Activated CD4-positive, alpha-beta T cell treated with anti-CD3 and anti-CD28 coated beads, Interleukin-2, amount 10 ng/mL, durations not matched to agents 24 days and 14 days (primary cell): Measurements from ENCODE around the gene ZNF776. TPM values are rescaled to one million over a fixed set of nuclear protein-coding genes. Genes with fewer than 3 reads are reported as not detected.
"Not testable (repeated sequence)": the region's sequence is repeated elsewhere in the genome, so short reads cannot be mapped to it uniquely, and the experiment has no call there.

Source experiments
- DNase-seq: peaks from one replicate; pipeline ENCODE4 v3.0.0; 2022
- H3K27ac Mint-ChIP-seq: one replicate; pipeline ENCODE4 v1.8.0; 2022; ENCODE audit warnings: mild to moderate bottlenecking, mixed read lengths
- H3K27me3 Mint-ChIP-seq: one replicate; pipeline ENCODE4 v1.8.0; 2022; ENCODE audit warnings: mixed read lengths
- H3K36me3 Mint-ChIP-seq: one replicate; pipeline ENCODE4 v1.8.0; 2022; ENCODE audit warnings: low read depth, mild to moderate bottlenecking, mixed read lengths
- H3K4me1 Mint-ChIP-seq: one replicate; pipeline ENCODE4 v1.8.0; 2021; ENCODE audit warnings: mixed read lengths
- H3K4me3 Mint-ChIP-seq: one replicate; pipeline ENCODE4 v1.8.0; 2022; ENCODE audit warnings: mild to moderate bottlenecking, moderate library complexity, mixed read lengths
- H3K9me3 Mint-ChIP-seq: one replicate; pipeline ENCODE4 v1.8.0; 2021; ENCODE audit warnings: mixed read lengths
- intact Hi-C: fragments of 100-400 bp; cut with micrococcal nuclease; formaldehyde crosslinking; loops from one replicate; pipeline ENCODE4 v1.15.1; 2023
- total RNA-seq: library from RNA; stranded (reverse); gene quantifications from 2 replicates; pipeline ENCODE4 v1.2.3, GENCODE V29; 2022

The ZNF776 gene
- total RNA-seq, result 7.5 and 7.9 TPM in 2 replicates

DNA sequence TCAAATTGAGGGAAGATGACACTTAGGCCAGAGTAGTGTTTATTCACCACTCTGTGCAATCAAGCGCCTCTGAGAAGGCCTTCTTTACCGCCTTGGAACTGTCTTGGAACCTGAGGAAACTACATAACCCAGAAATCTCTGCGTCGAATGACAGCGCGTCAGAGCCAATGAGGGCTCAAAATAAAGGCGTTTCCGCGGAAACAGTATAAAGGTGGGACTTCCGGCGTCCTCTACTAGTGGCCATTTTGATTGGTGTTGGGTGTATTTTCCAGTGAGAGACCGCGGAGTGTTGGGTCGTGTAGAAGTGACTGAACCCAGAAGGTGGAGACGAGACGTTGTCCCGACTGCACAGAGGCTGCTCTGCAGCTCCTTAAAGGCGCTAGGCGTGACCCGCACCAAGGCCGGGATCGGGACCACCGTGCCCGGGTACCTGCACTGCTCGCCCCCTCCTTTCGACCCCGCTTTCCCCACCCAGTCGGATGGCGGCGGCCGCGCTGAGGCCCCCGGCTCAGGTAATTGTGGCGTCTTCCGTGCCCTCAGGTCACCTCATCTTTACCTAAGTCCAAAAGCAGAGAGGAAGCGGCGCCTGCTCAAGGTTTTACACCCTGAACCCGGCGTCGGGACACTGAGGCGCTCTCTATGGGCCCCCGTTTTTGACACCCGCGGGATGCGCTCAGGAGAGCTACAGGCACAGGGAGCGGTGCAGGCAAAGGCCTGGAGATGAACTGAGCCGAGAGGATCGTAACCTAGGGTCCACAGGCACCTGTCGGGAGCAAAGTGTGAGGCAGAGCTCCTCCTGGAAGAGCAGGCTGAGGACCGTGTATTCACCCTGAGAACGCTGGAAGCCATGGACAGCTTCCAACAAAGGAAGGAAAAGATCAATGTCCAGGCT is at the start of gene ZNF776:
Gene ZNF776 (plus strand): TSS at position 236 of the 892 bp plus-strand sequence. CDS start 244 bp downstream, at position 480.
- Mint-ChIP-seq H3K9me3 (peaks cover 35% of the 10 kb centered on the region), H3K36me3 (peaks cover 50% of the 10 kb centered on the region), H3K27me3 (no peaks in the 10 kb centered on the region)

DNA sequence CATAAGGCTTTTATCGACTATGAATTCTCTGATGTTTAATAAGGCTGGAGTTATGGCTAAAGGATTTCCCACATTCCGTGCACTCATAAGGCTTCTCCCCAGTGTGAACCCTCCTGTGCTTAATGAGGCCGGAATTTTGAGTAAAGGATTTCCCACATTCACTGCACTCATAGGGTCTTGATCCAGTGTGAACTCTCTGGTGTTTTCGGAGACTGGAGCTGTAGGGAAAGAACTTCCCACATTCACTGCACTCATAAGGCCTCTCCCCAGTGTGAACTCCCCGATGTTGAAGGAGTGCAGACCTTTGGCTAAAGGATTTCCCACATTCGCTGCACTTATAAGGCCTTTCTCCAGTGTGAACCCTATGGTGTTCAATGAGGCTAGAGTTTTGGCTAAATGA is 45.0 kb upstream of the ZNF776 start:
- intact Hi-C loops, result no loop called here
- H3K27me3 Mint-ChIP-seq, result no peaks in the 10 kb centered on the region
- H3K9me3 Mint-ChIP-seq, result peaks cover 53% of the 10 kb centered on the region
- DNase-seq, result no peak
- H3K36me3 Mint-ChIP-seq, result peaks cover 83% of the 10 kb centered on the region
- no peak overlapping the region for H3K27ac Mint-ChIP-seq
- no peaks in the 10 kb centered on the region for H3K4me1 Mint-ChIP-seq
- no peak overlapping the region for H3K4me3 Mint-ChIP-seq

More for the DNA sequence above, at the start of gene ZNF776:
- intact Hi-C loops, result loop anchor here (1.0 to 10.0 kb wide), 6 partner anchors 20 to 258 kb away; partner anchors contain the start of genes ZNF134, ZNF417, ZNF552 and ZNF586
- peak within 1 kb of the TSS; percentile 96 for H3K4me3 Mint-ChIP-seq
- DNase-seq, result peak; percentile 95
- peaks cover 16% of the 10 kb centered on the region for H3K4me1 Mint-ChIP-seq
- peak within 1 kb of the TSS; percentile 97 for H3K27ac Mint-ChIP-seq

DNA sequence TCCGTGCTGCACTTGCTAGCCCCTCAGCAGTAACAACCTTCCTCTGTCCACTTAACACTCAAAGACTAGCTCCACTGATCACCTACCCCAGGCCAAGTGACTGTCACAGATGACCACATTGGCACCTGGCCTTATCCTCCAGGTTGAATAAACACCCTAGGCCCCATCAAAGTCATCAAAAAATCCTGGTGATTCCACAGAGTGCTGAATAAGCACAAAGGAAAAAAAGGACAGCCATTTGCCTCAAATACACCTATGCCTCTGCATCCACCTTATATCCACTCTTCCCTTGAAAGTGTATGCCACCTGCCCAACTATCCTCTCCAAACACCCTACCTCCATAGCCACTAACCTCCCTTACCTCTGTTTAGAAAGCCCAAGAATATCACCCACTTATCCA is 40.3 kb upstream of the ZNF776 start:
- Mint-ChIP-seq H3K9me3 (peaks cover 42% of the 10 kb centered on the region), H3K27ac (no peak overlapping the region), H3K4me3 (no peak overlapping the region), H3K4me1 (peaks cover 14% of the 10 kb centered on the region), H3K27me3 (peaks cover 2% of the 10 kb centered on the region), H3K36me3 (peaks cover 62% of the 10 kb centered on the region)
- DNase-seq, result no peak
- intact Hi-C loops, result no loop called here

DNA sequence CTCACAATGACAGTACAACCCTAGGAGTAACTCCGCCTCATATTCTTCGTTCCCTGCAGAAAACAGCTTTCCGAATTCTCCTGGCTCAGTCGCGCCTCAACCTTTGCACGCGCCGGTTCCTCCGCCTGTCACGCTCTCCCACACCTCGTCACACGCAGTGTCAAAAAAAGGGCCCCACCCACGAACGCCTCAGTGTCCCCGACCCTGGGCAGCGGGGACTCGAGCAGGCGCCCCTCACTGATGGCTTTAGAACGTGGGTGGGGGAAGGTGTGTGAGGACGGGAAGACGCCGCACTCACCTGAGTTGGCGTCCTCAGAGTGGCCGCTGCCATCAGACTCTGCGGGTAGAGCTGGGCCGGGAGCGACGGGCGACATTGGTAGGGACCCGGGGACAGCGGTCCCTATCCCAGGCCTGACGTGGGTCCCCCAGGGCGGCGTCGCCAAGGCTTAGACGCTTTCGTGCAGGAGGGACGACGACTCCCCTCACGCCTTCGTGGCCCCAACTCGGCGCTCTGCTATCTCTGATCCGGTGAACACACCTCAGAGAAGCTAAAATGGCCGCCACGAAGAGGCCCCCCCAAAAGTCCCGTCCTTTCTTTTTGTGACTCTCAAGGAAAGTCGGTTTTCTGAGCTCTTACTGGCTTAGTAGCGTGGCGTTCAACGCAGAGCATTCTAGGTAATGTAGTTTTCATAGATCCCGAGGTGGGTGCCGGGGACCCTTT is 37.8 kb upstream of the ZNF776 start, which contains the start of gene ZNF154:
Gene ZNF154 (minus strand): TSS at position 564 of the 721 bp plus-strand sequence. CDS start 233 bp downstream, at position 331.
- intact Hi-C loops, result no loop called here
- DNase-seq, result peak; percentile 76
- H3K27ac Mint-ChIP-seq, result peak within 1 kb of the TSS; percentile 87
- peaks cover 14% of the 10 kb centered on the region for H3K4me1 Mint-ChIP-seq
- peak within 1 kb of the TSS; percentile 93 for H3K4me3 Mint-ChIP-seq
- H3K36me3 Mint-ChIP-seq, result peaks cover 40% of the 10 kb centered on the region
- peaks cover 2% of the 10 kb centered on the region for H3K27me3 Mint-ChIP-seq
- peaks cover 43% of the 10 kb centered on the region for H3K9me3 Mint-ChIP-seq

GRCh38 chr19:57709616-57710015 is 37.0 kb upstream of the ZNF776 start:
- Mint-ChIP-seq H3K4me3 (peak overlapping the region; percentile 93), H3K27me3 (peaks cover 2% of the 10 kb centered on the region), H3K9me3 (peaks cover 47% of the 10 kb centered on the region), H3K36me3 (peaks cover 33% of the 10 kb centered on the region), H3K4me1 (peaks cover 14% of the 10 kb centered on the region), H3K27ac (no peak overlapping the region)
- intact Hi-C loops, result no loop called here
- DNase-seq, result no peak

DNA sequence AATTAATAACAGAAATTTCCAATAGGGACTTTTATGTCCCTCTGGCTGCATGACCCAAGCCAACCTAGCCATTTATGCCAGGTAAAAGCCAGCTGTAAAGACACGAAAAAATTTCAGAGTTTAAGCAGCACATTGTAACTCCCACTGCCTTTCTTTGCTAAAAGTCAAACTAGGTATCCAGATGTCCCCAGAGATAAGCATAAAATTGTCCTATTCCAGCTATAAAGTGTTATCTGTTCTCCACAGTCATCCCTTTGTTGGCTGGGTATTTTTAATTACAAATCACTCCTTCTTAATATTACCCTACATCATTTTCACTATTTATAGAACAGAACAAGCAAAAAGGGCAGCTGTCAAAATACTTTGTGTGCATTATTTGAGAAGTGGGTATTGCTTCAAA is 34.4 kb upstream of the ZNF776 start:
- DNase-seq, result no peak
- peaks cover 45% of the 10 kb centered on the region for H3K9me3 Mint-ChIP-seq
- peaks cover 21% of the 10 kb centered on the region for H3K36me3 Mint-ChIP-seq
- no peak overlapping the region for H3K27ac Mint-ChIP-seq
- H3K27me3 Mint-ChIP-seq, result peaks cover 2% of the 10 kb centered on the region
- intact Hi-C loops, result no loop called here
- no peak overlapping the region for H3K4me3 Mint-ChIP-seq
- H3K4me1 Mint-ChIP-seq, result peaks cover 14% of the 10 kb centered on the region

DNA sequence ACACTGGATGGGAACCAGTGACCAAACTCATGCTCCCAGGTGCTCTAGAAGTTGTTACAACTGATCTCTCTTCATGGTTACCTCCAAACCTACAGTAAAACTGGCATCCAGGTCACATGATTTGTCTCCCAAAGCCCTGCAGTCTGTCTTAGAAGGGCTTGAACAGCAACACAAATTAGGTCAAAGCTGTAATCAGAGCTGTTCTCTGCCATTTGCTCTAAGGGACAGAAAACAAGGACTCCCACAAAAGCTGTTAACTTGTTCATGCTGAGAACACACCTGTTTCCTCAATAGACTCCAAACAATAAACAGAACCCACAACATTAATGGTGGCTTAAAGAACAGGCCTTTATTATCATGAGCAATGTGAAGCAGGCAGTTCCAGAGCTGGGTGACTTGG is 27.2 kb upstream of the ZNF776 start:
- H3K4me1 Mint-ChIP-seq, result no peaks in the 10 kb centered on the region
- H3K27me3 Mint-ChIP-seq, result no peaks in the 10 kb centered on the region
- H3K4me3 Mint-ChIP-seq, result no peak overlapping the region
- no peak for DNase-seq
- H3K36me3 Mint-ChIP-seq, result peaks cover 62% of the 10 kb centered on the region
- peaks cover 39% of the 10 kb centered on the region for H3K9me3 Mint-ChIP-seq
- H3K27ac Mint-ChIP-seq, result no peak overlapping the region
- intact Hi-C loops, result no loop called here

DNA sequence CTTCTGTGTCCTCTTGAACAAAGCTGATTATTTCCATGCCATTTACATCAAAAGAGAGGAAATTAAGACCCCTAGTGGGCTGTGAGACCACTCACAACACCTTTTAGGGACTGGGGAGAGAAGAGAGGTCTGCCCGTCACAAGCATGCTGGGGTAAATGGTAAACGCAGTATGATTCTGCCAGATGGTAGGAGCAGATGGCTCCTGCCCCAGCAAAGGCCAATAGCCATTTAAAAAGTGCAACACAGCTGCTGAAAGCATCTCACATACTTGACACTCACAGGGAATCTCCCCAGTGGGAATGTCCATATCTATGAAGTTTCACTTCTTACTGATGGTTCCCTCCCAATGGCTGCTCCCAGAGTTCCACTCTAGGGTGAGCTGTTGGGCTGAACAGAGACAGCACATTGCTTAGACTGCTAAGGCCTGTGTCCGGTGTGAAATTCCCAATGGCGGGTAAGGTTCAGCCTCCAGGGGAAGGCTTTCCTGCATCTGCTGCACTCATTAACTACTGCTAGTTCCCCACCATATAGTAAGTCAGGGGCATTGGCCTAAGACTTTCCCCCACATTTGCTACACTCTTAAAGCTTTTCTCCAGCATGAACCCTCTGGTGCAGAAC is 26.6 kb upstream of the ZNF776 start:
- peaks cover 38% of the 10 kb centered on the region for H3K9me3 Mint-ChIP-seq
- H3K4me1 Mint-ChIP-seq, result no peaks in the 10 kb centered on the region
- no peak overlapping the region for H3K27ac Mint-ChIP-seq
- DNase-seq, result no peak
- no peaks in the 10 kb centered on the region for H3K27me3 Mint-ChIP-seq
- intact Hi-C loops, result no loop called here
- no peak overlapping the region for H3K4me3 Mint-ChIP-seq
- peaks cover 65% of the 10 kb centered on the region for H3K36me3 Mint-ChIP-seq

GRCh38 chr19:57720878-57721277 is 25.7 kb upstream of the ZNF776 start:
- DNase-seq, result no peak
- H3K27me3 Mint-ChIP-seq, result no peaks in the 10 kb centered on the region
- H3K4me1 Mint-ChIP-seq, result no peaks in the 10 kb centered on the region
- H3K9me3 Mint-ChIP-seq, result peaks cover 37% of the 10 kb centered on the region
- intact Hi-C loops, result no loop called here
- H3K27ac Mint-ChIP-seq, result no peak overlapping the region
- H3K36me3 Mint-ChIP-seq, result peaks cover 66% of the 10 kb centered on the region
- no peak overlapping the region for H3K4me3 Mint-ChIP-seq

DNA sequence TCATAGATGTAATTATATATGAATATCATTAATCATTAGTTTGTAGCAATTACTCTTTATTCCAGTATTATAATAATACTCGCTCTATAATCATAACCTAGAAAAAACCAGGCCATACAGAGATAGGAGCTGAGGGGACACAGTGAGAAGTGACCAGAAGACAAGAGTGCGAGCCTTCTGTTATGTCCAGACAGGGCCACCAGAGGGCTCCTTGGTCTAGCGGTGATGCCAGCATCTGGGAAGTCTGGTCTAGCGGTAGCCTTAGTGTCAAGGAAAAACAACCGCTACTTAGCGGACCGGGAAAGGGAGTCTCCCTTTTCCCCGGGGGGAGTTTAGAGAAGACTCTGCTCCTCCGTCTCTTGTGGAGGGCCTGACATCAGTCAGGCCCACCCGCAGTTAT is 8.3 kb upstream of the ZNF776 start:
- not testable (repeated sequence) for H3K4me1 Mint-ChIP-seq, H3K27me3 Mint-ChIP-seq, H3K36me3 Mint-ChIP-seq, H3K9me3 Mint-ChIP-seq, H3K4me3 Mint-ChIP-seq, H3K27ac Mint-ChIP-seq
- intact Hi-C loops, result loop anchor here (2.0 kb wide), 1 partner anchor 416 kb away; no protein-coding TSS in a partner anchor
- peak; percentile 78 for DNase-seq

DNA sequence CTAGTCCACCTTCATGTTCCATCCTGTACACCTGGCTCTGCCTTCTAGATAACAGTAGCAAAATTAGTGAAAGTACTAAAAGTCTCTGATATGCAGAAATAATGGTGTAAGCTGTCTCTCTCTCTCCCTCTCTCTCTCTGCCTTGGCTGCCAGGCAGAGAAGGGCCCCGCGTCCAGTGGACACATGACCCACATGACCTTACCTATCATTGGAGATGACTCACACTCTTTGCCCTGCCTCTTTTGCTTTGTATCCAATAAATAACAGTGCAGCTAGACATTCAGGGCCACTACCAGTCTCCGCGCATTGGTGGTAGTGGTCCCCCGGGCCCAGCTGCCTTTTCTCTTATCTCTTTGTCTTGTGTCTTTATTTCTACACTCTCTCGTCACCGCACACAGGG is 7.8 kb upstream of the ZNF776 start:
- not testable (repeated sequence) for DNase-seq, H3K9me3 Mint-ChIP-seq, H3K27ac Mint-ChIP-seq, H3K27me3 Mint-ChIP-seq, H3K4me3 Mint-ChIP-seq, H3K36me3 Mint-ChIP-seq, H3K4me1 Mint-ChIP-seq
- intact Hi-C loops, result loop anchor here (2.0 kb wide), 1 partner anchor 416 kb away; no protein-coding TSS in a partner anchor

DNA sequence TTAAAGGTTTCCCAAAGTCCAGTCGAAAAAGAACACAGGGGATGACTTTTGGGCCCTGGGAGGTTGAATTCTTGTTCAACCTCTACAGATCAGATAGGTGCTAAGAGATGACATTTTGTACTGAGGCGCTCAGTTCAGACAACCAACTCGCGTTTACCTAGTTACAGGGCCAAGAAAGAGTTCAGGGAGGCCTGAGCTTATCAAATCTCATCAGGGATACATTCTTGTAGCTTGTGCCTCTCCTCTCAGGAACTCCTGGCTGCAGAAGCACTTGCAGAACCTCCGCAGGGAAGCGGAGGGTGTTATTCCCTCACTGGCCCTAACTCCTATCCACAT is 825 bp downstream of the ZNF776 start:
- peak overlapping the region; percentile 96 for H3K4me3 Mint-ChIP-seq
- peaks cover 56% of the 10 kb centered on the region for H3K36me3 Mint-ChIP-seq
- intact Hi-C loops, result loop anchor here (2.0 to 10.0 kb wide), 4 partner anchors 67 to 257 kb away; partner anchors contain the start of genes ZNF134, ZNF417, ZNF552 and ZNF606
- H3K27me3 Mint-ChIP-seq, result no peaks in the 10 kb centered on the region
- H3K27ac Mint-ChIP-seq, result peak overlapping the region; percentile 97
- peaks cover 16% of the 10 kb centered on the region for H3K4me1 Mint-ChIP-seq
- peak; percentile 58 for DNase-seq
- peaks cover 39% of the 10 kb centered on the region for H3K9me3 Mint-ChIP-seq

- intact Hi-C loops, result loop anchor here (5.0 to 10.0 kb wide), 3 partner anchors 133 to 257 kb away; partner anchors contain the start of genes ZNF134, ZNF417 and ZNF606
- no peak overlapping the region for H3K27ac Mint-ChIP-seq
- H3K4me1 Mint-ChIP-seq, result peaks cover 16% of the 10 kb centered on the region
- H3K27me3 Mint-ChIP-seq, result no peaks in the 10 kb centered on the region
- no peak for DNase-seq
- H3K9me3 Mint-ChIP-seq, result peaks cover 44% of the 10 kb centered on the region
- peaks cover 62% of the 10 kb centered on the region for H3K36me3 Mint-ChIP-seq
- H3K4me3 Mint-ChIP-seq, result peak overlapping the region; percentile 96
These were observed 1.4 kb downstream of the ZNF776 start for GRCh38 chr19:57748029-57748428.
